ENCODE measurements around the gene MT1A.

- no peak for TF ChIP-seq CTCF (IDR thresholded peaks at IDR 0.05; ENCODE audit: insufficient read depth, low read depth, low read length)
- no peak for TF ChIP-seq EZH2 (IDR thresholded peaks at IDR 0.05; ENCODE audit: insufficient read depth, low read length)
Observed at GRCh38 chr16:56606071-56606475, 32.4 kb upstream of the MT1A start.
